Measurements from ENCODE around the gene SPINDOC.

- TF ChIP-seq CTCF (IDR thresholded peaks at IDR 0.05; ENCODE audit: low read length) (no peak), EZH2 (IDR thresholded peaks at IDR 0.05; ENCODE audit: borderline replicate concordance, low read length) (no peak)
Measured at GRCh38 chr11:63764679-63765647, 48.3 kb upstream of the SPINDOC start.
